ENCODE data around the gene FOXA1. TPM values are rescaled to one million over a fixed set of nuclear protein-coding genes. Genes with fewer than 3 reads are reported as not detected.

FOXA1 gene
- total RNA-seq, 1 donor from 2014 or later = not detected

DNA sequence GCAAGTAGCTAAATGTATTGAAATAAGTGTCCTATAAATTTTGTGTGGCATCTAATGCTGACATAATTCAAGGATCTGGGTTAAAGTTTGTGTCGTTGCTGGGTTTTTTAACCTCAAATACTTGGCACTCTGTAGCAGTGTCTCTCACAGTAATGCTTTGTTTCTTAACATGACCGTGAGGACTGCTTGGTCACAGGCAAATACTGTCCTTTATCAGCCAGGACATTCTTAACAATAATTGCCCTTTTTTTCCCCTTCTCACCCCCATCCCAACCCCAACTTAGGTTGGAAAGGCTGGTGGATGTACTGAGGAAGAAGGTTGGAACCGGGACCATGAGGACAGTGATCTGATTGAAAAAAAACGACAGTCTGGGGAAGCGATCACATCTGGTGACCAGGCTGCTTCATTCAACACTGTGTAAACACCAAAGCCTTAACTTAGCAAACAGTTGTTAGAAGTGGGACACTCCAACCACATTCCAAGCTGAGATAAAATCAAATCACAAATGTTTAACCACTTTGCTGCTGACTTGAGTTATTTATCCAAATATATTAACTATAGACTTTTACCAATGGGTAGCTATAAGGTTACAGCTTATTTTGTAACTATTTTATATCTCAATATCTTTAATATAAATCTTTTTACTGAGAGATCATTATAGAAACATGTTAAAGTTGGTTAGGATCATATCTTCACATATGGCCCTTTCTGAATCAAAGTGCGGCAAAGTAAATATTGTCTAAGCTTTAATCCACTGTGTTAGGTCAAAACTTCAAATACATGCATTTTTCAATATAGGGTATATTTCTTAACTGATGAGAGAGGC is 48.2 kb downstream of the FOXA1 start:
- TF ChIP-seq, protein P1, sequence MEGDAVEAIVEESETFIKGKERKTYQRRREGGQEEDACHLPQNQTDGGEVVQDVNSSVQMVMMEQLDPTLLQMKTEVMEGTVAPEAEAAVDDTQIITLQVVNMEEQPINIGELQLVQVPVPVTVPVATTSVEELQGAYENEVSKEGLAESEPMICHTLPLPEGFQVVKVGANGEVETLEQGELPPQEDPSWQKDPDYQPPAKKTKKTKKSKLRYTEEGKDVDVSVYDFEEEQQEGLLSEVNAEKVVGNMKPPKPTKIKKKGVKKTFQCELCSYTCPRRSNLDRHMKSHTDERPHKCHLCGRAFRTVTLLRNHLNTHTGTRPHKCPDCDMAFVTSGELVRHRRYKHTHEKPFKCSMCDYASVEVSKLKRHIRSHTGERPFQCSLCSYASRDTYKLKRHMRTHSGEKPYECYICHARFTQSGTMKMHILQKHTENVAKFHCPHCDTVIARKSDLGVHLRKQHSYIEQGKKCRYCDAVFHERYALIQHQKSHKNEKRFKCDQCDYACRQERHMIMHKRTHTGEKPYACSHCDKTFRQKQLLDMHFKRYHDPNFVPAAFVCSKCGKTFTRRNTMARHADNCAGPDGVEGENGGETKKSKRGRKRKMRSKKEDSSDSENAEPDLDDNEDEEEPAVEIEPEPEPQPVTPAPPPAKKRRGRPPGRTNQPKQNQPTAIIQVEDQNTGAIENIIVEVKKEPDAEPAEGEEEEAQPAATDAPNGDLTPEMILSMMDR (IDR thresholded peaks at IDR 0.05; ENCODE audit: partially characterized antibody, unreplicated experiment) = no peak
- H3K36me3 Mint-ChIP-seq (ENCODE audit: unreplicated experiment) = no peaks in the 10 kb centered on the region
- no peaks in the 10 kb centered on the region for H3K27me3 Mint-ChIP-seq (ENCODE audit: unreplicated experiment)
- no peak overlapping the region for H3K4me3 Mint-ChIP-seq (ENCODE audit: unreplicated experiment)
- H3K9me3 Mint-ChIP-seq (ENCODE audit: unreplicated experiment) = no peaks in the 10 kb centered on the region
- H3K4me1 Mint-ChIP-seq (ENCODE audit: low read depth, unreplicated experiment) = no peaks in the 10 kb centered on the region
- H3K27ac Mint-ChIP-seq (ENCODE audit: unreplicated experiment) = no peak overlapping the region
- no peak for DNase-seq

DNA sequence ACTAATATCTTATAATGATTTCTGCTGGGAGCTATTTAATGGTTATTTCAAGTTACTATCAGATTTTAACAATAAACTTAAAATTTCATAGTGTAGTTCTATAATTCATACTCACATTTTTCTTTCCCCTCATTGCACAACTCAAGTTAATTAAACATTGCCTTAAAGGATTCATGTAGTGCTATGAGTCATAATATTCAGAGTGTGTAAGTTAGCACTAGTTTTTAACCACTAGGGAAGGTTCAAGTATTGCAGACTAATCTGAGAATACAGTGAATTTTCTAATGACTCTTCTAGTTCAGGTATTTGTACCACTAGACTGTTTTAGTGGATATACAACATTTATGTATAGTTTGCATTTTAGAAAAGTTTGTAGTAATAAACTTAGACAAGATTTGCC is 49.9 kb downstream of the FOXA1 start:
- no peaks in the 10 kb centered on the region for H3K4me1 Mint-ChIP-seq (ENCODE audit: low read depth, unreplicated experiment)
- H3K27ac Mint-ChIP-seq (ENCODE audit: unreplicated experiment) = no peak overlapping the region
- TF ChIP-seq, protein P1 (IDR thresholded peaks at IDR 0.05; ENCODE audit: partially characterized antibody, unreplicated experiment) = no peak
- H3K9me3 Mint-ChIP-seq (ENCODE audit: unreplicated experiment) = no peaks in the 10 kb centered on the region
- no peaks in the 10 kb centered on the region for H3K27me3 Mint-ChIP-seq (ENCODE audit: unreplicated experiment)
- no peak overlapping the region for H3K4me3 Mint-ChIP-seq (ENCODE audit: unreplicated experiment)
- no peaks in the 10 kb centered on the region for H3K36me3 Mint-ChIP-seq (ENCODE audit: unreplicated experiment)
- no peak for DNase-seq

DNA sequence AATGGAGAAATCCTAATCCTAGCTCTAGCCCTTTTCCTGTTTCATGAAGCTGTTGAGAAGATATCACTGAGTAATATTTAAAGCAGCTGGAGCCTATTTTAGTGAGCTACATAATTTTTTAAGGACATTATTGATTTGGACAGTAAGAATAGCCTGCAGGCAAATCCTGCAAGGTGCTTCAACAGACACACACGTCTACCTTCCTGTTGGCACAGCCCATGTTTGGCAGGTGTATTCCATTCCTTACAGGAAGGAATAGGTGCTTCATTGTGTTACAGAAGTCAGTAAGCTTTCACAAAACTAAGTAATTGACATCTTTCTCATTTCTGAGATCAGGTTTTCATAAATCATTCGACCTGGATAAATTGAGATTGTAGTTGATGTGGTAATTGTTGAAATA is 50.6 kb downstream of the FOXA1 start:
- no peaks in the 10 kb centered on the region for H3K27me3 Mint-ChIP-seq (ENCODE audit: unreplicated experiment)

DNA sequence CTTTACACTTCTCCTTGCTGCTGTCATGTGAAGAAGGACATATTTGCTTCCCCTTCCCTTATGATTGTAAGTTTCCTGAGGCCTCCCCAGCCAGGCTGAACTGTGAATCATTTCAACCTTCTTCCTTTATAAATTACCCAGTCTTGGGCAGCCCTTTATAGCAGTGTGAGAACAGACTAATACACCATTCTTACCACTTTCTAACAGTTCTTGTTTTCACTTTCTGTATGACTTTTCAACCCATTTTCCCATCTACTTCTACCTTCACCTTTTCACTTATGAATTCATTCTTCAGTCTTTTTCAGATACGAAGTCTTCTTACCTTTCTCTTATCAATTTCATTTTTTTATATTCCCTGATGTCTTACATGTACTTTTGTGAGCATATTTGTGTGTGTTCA is 55.1 kb downstream of the FOXA1 start:
- Mint-ChIP-seq H3K36me3 (ENCODE audit: unreplicated experiment) (no peaks in the 10 kb centered on the region), H3K27me3 (ENCODE audit: unreplicated experiment) (no peaks in the 10 kb centered on the region), H3K4me1 (ENCODE audit: low read depth, unreplicated experiment) (no peaks in the 10 kb centered on the region), H3K4me3 (ENCODE audit: unreplicated experiment) (no peak overlapping the region), H3K27ac (ENCODE audit: unreplicated experiment) (no peak overlapping the region), H3K9me3 (ENCODE audit: unreplicated experiment) (no peaks in the 10 kb centered on the region)
- TF ChIP-seq, protein P1 (IDR thresholded peaks at IDR 0.05; ENCODE audit: partially characterized antibody, unreplicated experiment) = no peak
- DNase-seq = no peak

More for the DNA sequence above, 50.6 kb downstream of the FOXA1 start:
- DNase-seq = no peak
- H3K9me3 Mint-ChIP-seq (ENCODE audit: unreplicated experiment) = no peaks in the 10 kb centered on the region
- no peaks in the 10 kb centered on the region for H3K4me1 Mint-ChIP-seq (ENCODE audit: low read depth, unreplicated experiment)
- no peak overlapping the region for H3K27ac Mint-ChIP-seq (ENCODE audit: unreplicated experiment)
- H3K36me3 Mint-ChIP-seq (ENCODE audit: unreplicated experiment) = no peaks in the 10 kb centered on the region
- TF ChIP-seq, protein P1 (IDR thresholded peaks at IDR 0.05; ENCODE audit: partially characterized antibody, unreplicated experiment) = no peak
- no peak overlapping the region for H3K4me3 Mint-ChIP-seq (ENCODE audit: unreplicated experiment)

Other genes with a start within 250 kb of the FOXA1 start
- 0.44 TPM for gene TTC6, start 380 bp upstream of the FOXA1 start, total RNA-seq (ENCODE audit: unreplicated experiment)

Measured in glutamatergic neuron (in vitro differentiated cells).